Gastrocnemius medialis (tissue), 4 donors: ENCODE data around the gene AADAC.

Experiments used
- CTCF ChIP-seq, 5 experiments: fragments of 450-650 bp in 3 of 5; fragments of 200-600 bp in 2 of 5; sonication (generic) in 2 of 5; IDR thresholded peaks in 4 of 5; conservative IDR thresholded peaks in 1 of 5; 1 replicate in 4 of 5; 2 replicates in 1 of 5; pipeline ENCODE4 v1.5.1; 2016 to 2019; ENCODE audit warnings: antibody characterized with exemption in 5 of 5, mild to moderate bottlenecking in 3 of 5, moderate library complexity in 3 of 5
- POLR2A ChIP-seq, 2 donors: fragments of 450-650 bp; IDR thresholded peaks; one replicate each; pipeline ENCODE4 v1.6.1; 2017; ENCODE audit warnings: antibody characterized with exemption in 2 of 2, mild to moderate bottlenecking in 2 of 2, moderate library complexity in 2 of 2

GRCh38 chr3:151875759-151876158, 61.8 kb downstream of the AADAC start:
- TF ChIP-seq POLR2A (IDR thresholded peaks at IDR 0.05), result no peak
- TF ChIP-seq CTCF (IDR thresholded peaks at IDR 0.05 in 4 of 5, conservative IDR thresholded peaks at IDR 0.05 in 1 of 5), result no peak
